Measurements from ENCODE around the gene COPS8. TPM values are rescaled to one million over a fixed set of nuclear protein-coding genes. Genes with fewer than 3 reads are reported as not detected.

The COPS8 gene
- total and polyA plus RNA-seq, 2 experiments from 2014 or later: 99.7 to 139 TPM

DNA sequence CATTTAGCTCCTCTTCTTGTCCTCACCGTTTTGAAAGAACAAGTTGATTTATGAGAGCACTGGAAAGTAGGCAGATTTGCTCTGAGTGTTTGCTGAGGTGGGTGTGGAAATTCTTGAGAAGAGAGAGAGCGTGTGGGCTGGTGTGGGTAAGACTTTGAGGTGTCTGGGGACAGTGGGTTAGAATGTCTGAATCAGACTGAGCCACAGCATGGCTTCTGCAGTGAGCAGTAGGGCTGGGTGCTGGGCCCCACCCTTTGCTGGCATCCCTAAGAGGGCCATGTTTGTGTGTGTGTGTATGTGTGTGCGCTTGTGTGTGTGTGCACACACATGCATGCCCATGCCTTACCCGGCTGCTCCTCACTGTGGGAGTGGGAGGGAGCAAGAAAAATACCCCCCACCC is 63.7 kb downstream of the COPS8 start:
- Histone ChIP-seq H3K4me3 (no peak overlapping the region), H3K36me3 (no peaks in the 10 kb centered on the region), H3K9me3 (ENCODE audit: low read depth) (no peaks in the 10 kb centered on the region), H3K4me1 (ENCODE audit: low read depth) (no peaks in the 10 kb centered on the region), H3K27ac (no peak overlapping the region), H3K27me3 (no peaks in the 10 kb centered on the region)
- TF ChIP-seq, protein P1, sequence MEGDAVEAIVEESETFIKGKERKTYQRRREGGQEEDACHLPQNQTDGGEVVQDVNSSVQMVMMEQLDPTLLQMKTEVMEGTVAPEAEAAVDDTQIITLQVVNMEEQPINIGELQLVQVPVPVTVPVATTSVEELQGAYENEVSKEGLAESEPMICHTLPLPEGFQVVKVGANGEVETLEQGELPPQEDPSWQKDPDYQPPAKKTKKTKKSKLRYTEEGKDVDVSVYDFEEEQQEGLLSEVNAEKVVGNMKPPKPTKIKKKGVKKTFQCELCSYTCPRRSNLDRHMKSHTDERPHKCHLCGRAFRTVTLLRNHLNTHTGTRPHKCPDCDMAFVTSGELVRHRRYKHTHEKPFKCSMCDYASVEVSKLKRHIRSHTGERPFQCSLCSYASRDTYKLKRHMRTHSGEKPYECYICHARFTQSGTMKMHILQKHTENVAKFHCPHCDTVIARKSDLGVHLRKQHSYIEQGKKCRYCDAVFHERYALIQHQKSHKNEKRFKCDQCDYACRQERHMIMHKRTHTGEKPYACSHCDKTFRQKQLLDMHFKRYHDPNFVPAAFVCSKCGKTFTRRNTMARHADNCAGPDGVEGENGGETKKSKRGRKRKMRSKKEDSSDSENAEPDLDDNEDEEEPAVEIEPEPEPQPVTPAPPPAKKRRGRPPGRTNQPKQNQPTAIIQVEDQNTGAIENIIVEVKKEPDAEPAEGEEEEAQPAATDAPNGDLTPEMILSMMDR (IDR thresholded peaks at IDR 0.05; ENCODE audit: low read depth, low read length): no peak
- no peak for DNase-seq (ENCODE audit: low read depth in 1 of 2, low spot score in 1 of 2)
